Measurements from ENCODE around the gene SRSF1. TPM values are rescaled to one million over a fixed set of nuclear protein-coding genes. Genes with fewer than 3 reads are reported as not detected.

Gene SRSF1
- polyA plus RNA-seq, 3 donors: 51.2 to 72.1 (median 61.6) TPM

GRCh38 chr17:58020401-58020800 lies 13.4 kb upstream of the SRSF1 start:
- Mint-ChIP-seq H3K36me3 (no peaks in the 10 kb centered on the region), H3K4me3 (no peak overlapping the region), H3K27ac (no peak overlapping the region), H3K27me3 (ENCODE audit: low read depth in 3 of 3) (peaks cover 0 to 11% (median 5%) of the 10 kb centered on the region in 3 donors), H3K4me1 (peaks cover 17% of the 10 kb centered on the region), H3K9me3 (no peaks in the 10 kb centered on the region)
- no peaks in the 10 kb centered on the region for H3K9me3 ChIP-seq (replicated peaks in 1 of 2; ENCODE audit: control insufficient read depth in 1 of 2, insufficient read depth in 1 of 2, low read length in 2 of 2)
- no peak overlapping the region for H3K4me2 ChIP-seq (replicated peaks; ENCODE audit: extremely low read depth, low read length, poor library complexity, severe bottlenecking)
- DNase-seq: no peak
- H3K9ac ChIP-seq (ENCODE audit: insufficient read depth, low read length, poor library complexity, severe bottlenecking): no peak overlapping the region
- peaks cover 4 to 6% of the 10 kb centered on the region in 2 donors for H3K27me3 ChIP-seq (ENCODE audit: control insufficient read depth in 2 of 2, insufficient read depth in 2 of 2, low read length in 2 of 2)
- intact Hi-C loops (cut with micrococcal nuclease): no loop called here
- H3K4me3 ChIP-seq (replicated peaks in 1 of 3; ENCODE audit: low read depth in 2 of 3, low read length in 3 of 3): no peak overlapping the region
- no peak for TF ChIP-seq CTCF (IDR thresholded peaks at IDR 0.05)
- no peaks in the 10 kb centered on the region for H3K79me2 ChIP-seq (ENCODE audit: insufficient read depth, low read length)
- peaks cover 19 to 21% of the 10 kb centered on the region in 2 donors for H3K4me1 ChIP-seq (ENCODE audit: control insufficient read depth in 1 of 2, insufficient read depth in 2 of 2, low read length in 2 of 2)
- H3K36me3 ChIP-seq (replicated peaks in 1 of 2; ENCODE audit: control insufficient read depth in 1 of 2, insufficient read depth in 2 of 2, low read length in 2 of 2): no peaks in the 10 kb centered on the region
- H4K20me1 ChIP-seq (ENCODE audit: insufficient read depth, low read length): no peaks in the 10 kb centered on the region
- no peak overlapping the region for H3K27ac ChIP-seq (ENCODE audit: low read depth in 1 of 2, low read length in 2 of 2)
- no peak overlapping the region for H2AFZ ChIP-seq (ENCODE audit: insufficient read depth, low read depth, low read length, poor library complexity, severe bottlenecking)
- WGBS (ENCODE audit: insufficient coverage): 96% methylated on average over 4 of the region's 9 CpGs

GRCh38 chr17:58019521-58019920 lies 12.5 kb upstream of the SRSF1 start:
- Histone ChIP-seq H3K27me3 (ENCODE audit: control insufficient read depth in 2 of 2, insufficient read depth in 2 of 2, low read length in 2 of 2) (peaks cover 4 to 6% of the 10 kb centered on the region in 2 donors), H3K4me1 (ENCODE audit: control insufficient read depth in 1 of 2, insufficient read depth in 2 of 2, low read length in 2 of 2) (peaks cover 11 to 12% of the 10 kb centered on the region in 2 donors), H3K4me3 (replicated peaks in 1 of 3; ENCODE audit: low read depth in 2 of 3, low read length in 3 of 3) (no peak overlapping the region), H3K4me2 (replicated peaks; ENCODE audit: extremely low read depth, low read length, poor library complexity, severe bottlenecking) (no peak overlapping the region), H2AFZ (ENCODE audit: insufficient read depth, low read depth, low read length, poor library complexity, severe bottlenecking) (no peak overlapping the region), H3K9me3 (replicated peaks in 1 of 2; ENCODE audit: control insufficient read depth in 1 of 2, insufficient read depth in 1 of 2, low read length in 2 of 2) (no peaks in the 10 kb centered on the region), H3K36me3 (replicated peaks in 1 of 2; ENCODE audit: control insufficient read depth in 1 of 2, insufficient read depth in 2 of 2, low read length in 2 of 2) (no peaks in the 10 kb centered on the region), H3K9ac (ENCODE audit: insufficient read depth, low read length, poor library complexity, severe bottlenecking) (no peak overlapping the region), H3K79me2 (ENCODE audit: insufficient read depth, low read length) (no peaks in the 10 kb centered on the region), H4K20me1 (ENCODE audit: insufficient read depth, low read length) (no peaks in the 10 kb centered on the region), H3K27ac (ENCODE audit: low read depth in 1 of 2, low read length in 2 of 2) (no peak overlapping the region)
- peak overlapping the region in 1 of 2 donors; percentile 53 for H3K4me3 Mint-ChIP-seq
- no peak for DNase-seq
- H3K36me3 Mint-ChIP-seq: no peaks in the 10 kb centered on the region
- H3K4me1 Mint-ChIP-seq: peaks cover 9% of the 10 kb centered on the region
- TF ChIP-seq CTCF (IDR thresholded peaks at IDR 0.05): no peak
- peaks cover 0 to 11% (median 8%) of the 10 kb centered on the region in 3 donors for H3K27me3 Mint-ChIP-seq (ENCODE audit: low read depth in 3 of 3)
- intact Hi-C loops (cut with micrococcal nuclease): no loop called here
- H3K9me3 Mint-ChIP-seq: no peaks in the 10 kb centered on the region
- H3K27ac Mint-ChIP-seq: no peak overlapping the region
